Mesenchymal stem cell (in vitro differentiated cells and primary cell): ENCODE measurements around the gene SLC37A4.
"Not testable (repeated sequence)": the region's sequence is repeated elsewhere in the genome, so short reads cannot be mapped to it uniquely, and the experiment has no call there.

ENCODE experiments used
- DNase-seq: peaks from one replicate; pipeline ENCODE4 v3.0.0-alpha.2; 2013
- H2AFZ ChIP-seq: one replicate; pipeline ENCODE4 v1.6.1; 2013; ENCODE audit warnings: low read depth, mild to moderate bottlenecking, control low read depth, inconsistent platforms, low read length, moderate library complexity
- H2AK5ac ChIP-seq: 2 replicates; pipeline ENCODE4 v1.6.1; 2013; ENCODE audit warnings: low read length, moderate library complexity, mild to moderate bottlenecking, inconsistent platforms; ENCODE audit not compliant: severe bottlenecking
- H2BK120ac ChIP-seq: one replicate; pipeline ENCODE4 v1.6.1; 2013; ENCODE audit warnings: low read depth, mild to moderate bottlenecking, inconsistent platforms, low read length, moderate library complexity
- H2BK12ac ChIP-seq, 2 experiments: one replicate each; pipeline ENCODE4 v1.6.1; 2013; ENCODE audit warnings: inconsistent platforms in 2 of 2, low read length in 2 of 2, mild to moderate bottlenecking in 2 of 2, moderate library complexity in 2 of 2, control low read depth in 1 of 2
- H2BK15ac ChIP-seq: one replicate; pipeline ENCODE4 v1.6.1; 2013; ENCODE audit warnings: mild to moderate bottlenecking, low read depth, inconsistent platforms; ENCODE audit not compliant: poor library complexity, severe bottlenecking
- H2BK5ac ChIP-seq: 2 replicates; pipeline ENCODE4 v1.6.1; 2013; ENCODE audit warnings: low read depth, mild to moderate bottlenecking, low read length, control low read depth, inconsistent platforms; ENCODE audit not compliant: poor library complexity, severe bottlenecking
- H3K14ac ChIP-seq, 2 experiments: one replicate each; pipeline ENCODE4 v1.6.1; 2013; ENCODE audit warnings: inconsistent platforms in 2 of 2, low read length in 2 of 2, control low read depth in 1 of 2, mild to moderate bottlenecking in 1 of 2, moderate library complexity in 1 of 2
- H3K18ac ChIP-seq, 2 experiments: one replicate each; pipeline ENCODE4 v1.6.1; 2013; ENCODE audit warnings: inconsistent platforms in 2 of 2, low read length in 2 of 2, control low read depth in 1 of 2, low read depth in 1 of 2, mild to moderate bottlenecking in 1 of 2
- H3K23ac ChIP-seq, 2 experiments: one replicate each; pipeline ENCODE4 v1.6.1; 2013; ENCODE audit warnings: inconsistent platforms in 2 of 2, low read length in 2 of 2, mild to moderate bottlenecking in 2 of 2, moderate library complexity in 2 of 2, control low read depth in 1 of 2
- H3K27ac ChIP-seq: 2 replicates; pipeline ENCODE4 v1.5.1; 2013; ENCODE audit warnings: mild to moderate bottlenecking, moderate library complexity, low read length, control low read depth, inconsistent platforms; ENCODE audit not compliant: poor library complexity, severe bottlenecking
- H3K27me3 ChIP-seq, 2 experiments: 2 replicates each; pipeline versions ENCODE4 v1.6.1 to v1.7.0; 2013; ENCODE audit warnings: low read length in 2 of 2, mild to moderate bottlenecking in 2 of 2, moderate library complexity in 2 of 2, control low read depth in 1 of 2, inconsistent platforms in 1 of 2; ENCODE audit not compliant: control insufficient read depth in 1 of 2, insufficient read depth in 1 of 2
- H3K36me3 ChIP-seq, 2 experiments: 2 replicates each; pipeline versions ENCODE4 v1.6.1 to v1.7.0; 2013; ENCODE audit warnings: low read length in 2 of 2, control low read depth in 1 of 2, inconsistent platforms in 1 of 2, low read depth in 1 of 2, mild to moderate bottlenecking in 1 of 2; ENCODE audit not compliant: insufficient read depth in 2 of 2, control insufficient read depth in 1 of 2
- H3K4ac ChIP-seq, 2 experiments: one replicate each; pipeline ENCODE4 v1.6.1; 2013; ENCODE audit warnings: inconsistent platforms in 2 of 2, low read length in 2 of 2, mild to moderate bottlenecking in 2 of 2, moderate library complexity in 2 of 2, control low read depth in 1 of 2, low read depth in 1 of 2
- H3K4me1 ChIP-seq: 2 replicates; pipeline ENCODE4 v1.6.1; 2013; ENCODE audit warnings: low read depth, low read length, control low read depth; ENCODE audit not compliant: control insufficient read depth, insufficient read depth
- H3K4me2 ChIP-seq: 2 replicates; pipeline ENCODE4 v1.6.1; 2013; ENCODE audit warnings: low read length, mild to moderate bottlenecking, inconsistent platforms; ENCODE audit not compliant: poor library complexity, severe bottlenecking
- H3K4me3 ChIP-seq, 2 experiments: 2 replicates each; pipeline versions ENCODE4 v1.5.1 to v1.7.0; 2013; ENCODE audit warnings: low read length in 2 of 2, mild to moderate bottlenecking in 2 of 2, control low read depth in 1 of 2, low read depth in 1 of 2; ENCODE audit not compliant: insufficient read depth in 1 of 2
- H3K79me1 ChIP-seq: replicated peaks from 2 replicates; pipeline ENCODE4 v1.6.1; 2013; ENCODE audit warnings: mild to moderate bottlenecking, control low read depth, low read length, inconsistent platforms; ENCODE audit not compliant: poor library complexity, severe bottlenecking
- H3K9ac ChIP-seq: 2 replicates; pipeline ENCODE4 v1.7.0; 2013; ENCODE audit warnings: mild to moderate bottlenecking, low read length, moderate library complexity
- H3K9me3 ChIP-seq: 2 replicates; pipeline ENCODE4 v1.7.0; 2013; ENCODE audit warnings: mild to moderate bottlenecking, low read length; ENCODE audit not compliant: control insufficient read depth
- H4K8ac ChIP-seq: one replicate; pipeline ENCODE4 v1.6.1; 2013; ENCODE audit warnings: inconsistent platforms, mild to moderate bottlenecking, low read length, moderate library complexity
- H4K91ac ChIP-seq: one replicate; pipeline ENCODE4 v1.6.1; 2013; ENCODE audit warnings: mild to moderate bottlenecking, low read length, inconsistent platforms
- WGBS: methylation state at CpG from one replicate; pipeline ENCODE4 v1.1.7; 2013; ENCODE audit warnings: mixed read lengths; 5-methylcytosine and 5-hydroxymethylcytosine counted together

SLC37A4 gene

DNA sequence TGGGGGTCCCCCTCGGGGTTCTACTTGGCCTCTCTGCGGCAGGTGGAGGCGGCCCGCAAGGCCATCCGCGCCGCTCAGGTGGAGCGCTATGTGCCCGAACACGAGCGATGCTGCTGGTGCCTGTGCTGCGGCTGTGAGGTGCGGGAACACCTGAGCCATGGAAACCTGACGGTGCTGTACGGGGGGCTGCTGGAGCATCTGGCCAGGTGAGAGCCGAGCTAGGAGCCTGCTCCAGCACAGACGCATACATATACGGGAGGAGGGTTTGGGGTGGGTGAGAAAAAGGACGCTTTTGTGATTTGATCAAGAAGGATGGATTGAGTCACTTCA is 32.3 kb downstream of the SLC37A4 start:
- peak overlapping the region; percentile 94 for H3K9ac ChIP-seq
- peak overlapping the region in 1 of 2 experiments; percentile 68 for H2BK12ac ChIP-seq
- peak overlapping the region in 1 of 2 experiments; percentile 55 for H3K14ac ChIP-seq
- H3K36me3 ChIP-seq, result peaks cover 14 to 39% of the 10 kb centered on the region in 2 experiments
- peak overlapping the region; percentile 80 for H3K4me2 ChIP-seq
- peaks cover 6% of the 10 kb centered on the region for H3K4me1 ChIP-seq
- H2BK5ac ChIP-seq, result no peak overlapping the region
- H3K27ac ChIP-seq, result peak overlapping the region; percentile 73
- peak overlapping the region; percentile 83 for H4K8ac ChIP-seq
- peak overlapping the region; percentile 30 for H4K91ac ChIP-seq
- H2AK5ac ChIP-seq, result no peak overlapping the region
- peak overlapping the region; percentile 31 to 63 for H3K18ac ChIP-seq
- H2BK15ac ChIP-seq, result peak overlapping the region; percentile 60
- peaks cover 18% of the 10 kb centered on the region for H3K79me1 ChIP-seq
- 2% methylated on average over 19 of the region's 19 CpGs for WGBS
- DNase-seq, result no peak
- H3K4me3 ChIP-seq, result peak overlapping the region; percentile 65 to 95
- no peaks in the 10 kb centered on the region for H3K27me3 ChIP-seq
- no peak overlapping the region for H2BK120ac ChIP-seq
- H2AFZ ChIP-seq, result peak overlapping the region; percentile 43
- peak overlapping the region; percentile 57 to 63 for H3K4ac ChIP-seq
- H3K9me3 ChIP-seq, result no peaks in the 10 kb centered on the region
- peak overlapping the region in 1 of 2 experiments; percentile 90 for H3K23ac ChIP-seq

DNA sequence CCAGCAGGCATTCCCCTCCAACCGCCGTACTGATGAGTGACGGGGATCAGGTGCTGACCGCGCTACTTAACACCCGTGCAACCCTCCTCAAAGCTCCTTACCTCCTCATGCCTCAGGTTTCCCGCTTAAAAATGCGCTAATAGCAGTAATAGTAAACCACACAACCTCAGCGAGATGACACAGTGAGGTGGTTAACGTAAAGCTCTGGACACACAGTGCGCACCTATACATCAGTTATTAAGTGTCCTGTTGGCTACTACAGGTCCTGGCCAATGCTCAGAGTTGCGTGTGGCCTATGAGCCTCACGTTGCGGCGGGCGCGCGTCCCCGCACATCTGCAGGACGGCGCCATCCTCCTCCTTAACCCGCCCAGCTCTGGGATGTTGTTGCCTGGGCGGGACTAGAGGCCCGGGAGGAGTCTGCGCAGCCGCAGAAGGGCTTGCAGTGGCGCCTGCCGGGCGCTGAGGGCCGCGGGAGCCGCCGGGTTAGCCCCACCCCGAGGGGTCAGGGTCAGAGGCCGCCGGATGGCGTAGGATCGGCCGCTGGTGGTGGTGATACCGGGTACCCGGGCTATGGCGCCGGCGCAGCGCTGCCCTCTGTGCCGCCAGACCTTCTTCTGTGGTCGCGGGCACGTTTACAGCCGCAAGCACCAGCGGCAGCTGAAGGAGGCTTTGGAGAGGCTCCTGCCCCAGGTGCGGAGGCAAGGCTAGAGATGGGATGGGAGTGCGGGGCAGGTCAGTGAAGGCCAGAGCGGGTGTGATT is 32.9 kb downstream of the SLC37A4 start, which contains the start of gene CENATAC:
TSS of gene CENATAC (plus strand) at position 512 of the 761 bp plus-strand sequence. CDS start at position 572, 60 bp downstream.
- Histone ChIP-seq H3K18ac (peak within 1 kb of the TSS; percentile 53 to 89), H2BK5ac (no peak within 1 kb of the TSS), H2BK120ac (no peak within 1 kb of the TSS), H3K27ac (peak within 1 kb of the TSS; percentile 73), H2AFZ (peak within 1 kb of the TSS; percentile 78), H3K4ac (peak within 1 kb of the TSS; percentile 57 to 70), H3K9ac (peak within 1 kb of the TSS; percentile 94), H3K36me3 (peaks cover 10 to 33% of the 10 kb centered on the region in 2 experiments), H3K27me3 (no peaks in the 10 kb centered on the region), H3K4me2 (peak within 1 kb of the TSS; percentile 80), H4K8ac (peak within 1 kb of the TSS; percentile 83), H2BK12ac (peak within 1 kb of the TSS in 1 of 2 experiments; percentile 68), H3K4me1 (peaks cover 6% of the 10 kb centered on the region), H3K14ac (peak within 1 kb of the TSS in 1 of 2 experiments; percentile 55), H3K9me3 (no peaks in the 10 kb centered on the region), H2BK15ac (peak within 1 kb of the TSS; percentile 60), H3K79me1 (peaks cover 18% of the 10 kb centered on the region), H4K91ac (peak within 1 kb of the TSS; percentile 47), H3K4me3 (peak within 1 kb of the TSS; percentile 65 to 95), H3K23ac (peak within 1 kb of the TSS in 1 of 2 experiments; percentile 90), H2AK5ac (peak within 1 kb of the TSS; percentile 17)
- DNase-seq, result peak; percentile 89
- WGBS, result under 1% methylated on average over 54 of the region's 54 CpGs

DNA sequence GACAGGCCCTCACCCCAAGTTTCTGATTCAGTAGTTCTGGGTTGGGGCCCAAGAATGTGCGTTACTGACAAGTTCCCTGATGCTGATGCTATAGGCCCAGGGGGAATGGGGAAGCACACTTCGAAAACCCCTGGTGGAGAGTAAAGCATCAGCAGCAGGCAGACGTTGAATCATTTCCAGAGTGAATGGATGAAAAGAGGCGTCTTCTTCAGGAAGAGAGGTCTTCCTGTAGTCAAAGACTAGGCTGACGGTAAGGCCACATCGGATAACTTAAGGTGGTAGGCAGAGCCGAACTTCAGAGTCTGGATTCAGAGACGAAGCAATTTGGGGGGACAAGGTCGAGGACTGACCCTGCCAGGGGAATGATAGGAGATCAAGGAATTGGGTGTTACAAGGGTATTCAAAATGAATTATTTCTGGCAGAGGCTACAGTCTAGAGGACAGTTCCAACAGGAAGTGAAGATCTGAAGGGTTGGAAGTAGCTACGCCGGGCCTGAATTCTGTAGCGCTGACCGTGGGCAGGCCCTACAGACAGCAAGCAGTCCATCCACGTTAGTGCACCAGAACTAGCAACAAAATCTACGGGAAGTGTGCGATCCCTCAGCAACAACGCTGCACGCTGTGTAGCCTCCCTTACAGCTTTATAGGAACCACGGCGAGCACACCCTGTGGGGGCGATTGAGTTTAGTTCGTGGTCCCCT is 33.6 kb downstream of the SLC37A4 start:
- H2BK5ac ChIP-seq, result no peak overlapping the region
- 55% methylated on average over 22 of the region's 22 CpGs for WGBS
- H3K4me2 ChIP-seq, result peak overlapping the region; percentile 80
- H3K27me3 ChIP-seq, result no peaks in the 10 kb centered on the region
- peaks cover 6% of the 10 kb centered on the region for H3K4me1 ChIP-seq
- no peak overlapping the region for H3K14ac ChIP-seq
- peak overlapping the region; percentile 94 for H3K9ac ChIP-seq
- H4K8ac ChIP-seq, result peak overlapping the region; percentile 71
- H2AFZ ChIP-seq, result peak overlapping the region; percentile 78
- peak overlapping the region in 1 of 2 experiments; percentile 89 for H3K18ac ChIP-seq
- H3K9me3 ChIP-seq, result no peaks in the 10 kb centered on the region
- H3K27ac ChIP-seq, result no peak overlapping the region
- no peak overlapping the region for H2AK5ac ChIP-seq
- H3K79me1 ChIP-seq, result peaks cover 18% of the 10 kb centered on the region
- H3K4ac ChIP-seq, result peak overlapping the region in 1 of 2 experiments; percentile 70
- H4K91ac ChIP-seq, result no peak overlapping the region
- H3K36me3 ChIP-seq, result peaks cover 9 to 26% of the 10 kb centered on the region in 2 experiments
- peak; percentile 17 for DNase-seq
- peak overlapping the region; percentile 65 to 95 for H3K4me3 ChIP-seq
- H2BK15ac ChIP-seq, result no peak overlapping the region
- H3K23ac ChIP-seq, result no peak overlapping the region
- peak overlapping the region in 1 of 2 experiments; percentile 21 for H2BK12ac ChIP-seq
- no peak overlapping the region for H2BK120ac ChIP-seq

DNA sequence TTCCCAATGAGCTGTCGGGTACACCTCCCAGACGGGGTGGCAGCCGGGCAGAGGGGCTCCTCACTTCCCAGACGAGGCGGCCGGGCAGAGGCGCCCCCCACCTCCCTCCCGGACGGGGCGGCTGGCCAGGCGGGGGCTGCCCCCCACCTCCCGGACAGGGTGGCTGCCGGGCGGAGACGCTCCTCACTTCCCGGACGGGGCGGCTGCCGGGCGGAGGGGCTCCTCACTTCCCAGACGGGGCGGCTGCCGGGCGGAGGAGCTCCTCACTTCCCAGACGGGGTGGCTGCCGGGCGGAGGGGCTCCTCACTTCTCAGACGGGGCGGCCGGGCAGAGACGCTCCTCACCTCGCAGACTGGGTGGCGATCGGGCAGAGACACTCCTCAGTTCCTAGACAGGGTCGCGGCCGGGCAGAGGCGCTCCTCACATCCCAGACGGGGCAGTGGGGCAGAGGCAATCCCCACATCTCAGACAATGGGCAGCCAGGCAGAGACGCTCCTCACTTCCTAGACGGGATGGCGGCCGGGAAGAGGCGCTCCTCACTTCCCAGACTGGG is 39.1 kb downstream of the SLC37A4 start:
- WGBS, result 97% methylated on average over 41 of the region's 44 CpGs
- H4K91ac ChIP-seq, H3K79me1 ChIP-seq, H3K9ac ChIP-seq, H3K4me3 ChIP-seq, H3K4ac ChIP-seq, H3K18ac ChIP-seq, H3K27me3 ChIP-seq, H2BK15ac ChIP-seq, H3K23ac ChIP-seq, H3K4me1 ChIP-seq, H2BK120ac ChIP-seq, H2BK12ac ChIP-seq, H3K4me2 ChIP-seq, H3K36me3 ChIP-seq, DNase-seq, H4K8ac ChIP-seq, H2BK5ac ChIP-seq, H3K14ac ChIP-seq, H2AK5ac ChIP-seq, H3K27ac ChIP-seq, H2AFZ ChIP-seq, H3K9me3 ChIP-seq: not testable (repeated sequence)
